H1 (cell line): Measurements from ENCODE around the gene MESD. TPM values are rescaled to one million over a fixed set of nuclear protein-coding genes. Genes with fewer than 3 reads are reported as not detected.

ENCODE experiments used
- CTCF ChIA-PET: fragments of 300-600 bp; sonication (Branson Sonifier 250); formaldehyde crosslinking; loops from one replicate; lab custom pipeline; 2021; ENCODE audit not compliant: partially characterized antibody; lab: Charles Lee
- POLR2A ChIA-PET: fragments of 300-600 bp; sonication (Branson Sonifier 250); formaldehyde crosslinking; loops from one replicate; lab custom pipeline; 2021; ENCODE audit warnings: inconsistent platforms; ENCODE audit not compliant: partially characterized antibody; lab: Charles Lee
- DNase-seq, 2 experiments: peaks; one replicate each; pipeline versions ENCODE4 v3.0.0 to v3.0.0-alpha.2; 2010 to 2022; ENCODE audit warnings: low spot score in 2 of 2, low read depth in 1 of 2, mixed read lengths in 1 of 2
- FAIRE-seq: peaks from 2 replicates; lab custom pipeline; 2011; peaks lifted over from hg19 to GRCh38; lab: Jason Lieb, UNC
- H2AFZ ChIP-seq: 2 replicates; pipeline ENCODE4 v1.8.1; 2012; ENCODE audit warnings: low read length, inconsistent platforms
- H2AK5ac ChIP-seq: 2 replicates; pipeline ENCODE4 v1.6.1; 2013; ENCODE audit warnings: low read depth, low read length
- H2BK120ac ChIP-seq: replicated peaks from 2 replicates; pipeline ENCODE3; 2013; ENCODE audit warnings: low read depth, low read length, inconsistent platforms
- H2BK12ac ChIP-seq: 2 replicates; pipeline ENCODE4 v1.6.1; 2013; ENCODE audit warnings: low read depth, low read length
- H2BK15ac ChIP-seq: 2 replicates; pipeline ENCODE4 v1.6.1; 2013; ENCODE audit warnings: low read length
- H2BK20ac ChIP-seq: 2 replicates; pipeline ENCODE4 v1.6.1; 2013; ENCODE audit warnings: low read length
- H2BK5ac ChIP-seq: 2 replicates; pipeline ENCODE4 v1.6.1; 2013; ENCODE audit warnings: low read depth, low read length
- H3K14ac ChIP-seq: 2 replicates; pipeline ENCODE4 v1.6.1; 2013; ENCODE audit warnings: inconsistent platforms; ENCODE audit not compliant: insufficient read length
- H3K18ac ChIP-seq: 2 replicates; pipeline ENCODE4 v1.6.1; 2013; ENCODE audit warnings: low read length; ENCODE audit errors: extremely low read depth
- H3K23ac ChIP-seq: 2 replicates; pipeline ENCODE4 v1.6.1; 2013; ENCODE audit warnings: inconsistent platforms; ENCODE audit not compliant: insufficient read length
- H3K23me2 ChIP-seq: 2 replicates; pipeline ENCODE4 v1.6.1; 2013; ENCODE audit warnings: low read depth, low read length
- H3K27ac ChIP-seq: 2 replicates; pipeline ENCODE4 v1.6.1; 2011; ENCODE audit warnings: low read depth, low read length, inconsistent platforms
- H3K27me3 ChIP-seq, 4 experiments: replicated peaks in 1 of 4; 1 replicate in 1 of 4; 2 replicates in 3 of 4; pipeline versions ENCODE4 v1.6.1 to v1.8.1; 2011 to 2013; ENCODE audit warnings: low read length in 3 of 4, mild to moderate bottlenecking in 3 of 4, inconsistent platforms in 2 of 4, mixed read lengths in 2 of 4, moderate library complexity in 1 of 4; ENCODE audit not compliant: control insufficient read depth in 3 of 4, insufficient read depth in 3 of 4; ENCODE audit errors: extremely low read depth in 1 of 4
- H3K36me3 ChIP-seq, 4 experiments: 2 replicates each; pipeline versions ENCODE4 v1.6.1 to v1.8.1; 2011 to 2013; ENCODE audit warnings: mild to moderate bottlenecking in 4 of 4, low read length in 3 of 4, moderate library complexity in 2 of 4, control low read depth in 1 of 4, inconsistent platforms in 1 of 4; ENCODE audit not compliant: insufficient read depth in 4 of 4, control insufficient read depth in 2 of 4
- H3K4ac ChIP-seq: replicated peaks from 2 replicates; pipeline ENCODE3; 2013; ENCODE audit warnings: low read length, low read depth, mixed read lengths, inconsistent platforms; ENCODE audit not compliant: insufficient read length
- H3K4me1 ChIP-seq, 4 experiments: replicated peaks in 1 of 4; 1 replicate in 1 of 4; 2 replicates in 3 of 4; pipeline versions ENCODE4 v1.6.1 to v1.8.1; 2011 to 2013; ENCODE audit warnings: low read length in 3 of 4, inconsistent platforms in 2 of 4, mixed read lengths in 1 of 4; ENCODE audit not compliant: insufficient read depth in 4 of 4, control insufficient read depth in 3 of 4
- H3K4me2 ChIP-seq, 2 experiments: 2 replicates each; pipeline versions ENCODE4 v1.6.1 to v1.8.1; 2011 to 2013; ENCODE audit warnings: low read depth in 2 of 2, low read length in 2 of 2, control low read depth in 1 of 2, inconsistent platforms in 1 of 2, mild to moderate bottlenecking in 1 of 2; ENCODE audit not compliant: insufficient read depth in 1 of 2
- H3K4me3 ChIP-seq, 4 experiments: fragments of 200-600, 300-600 bp in 1 of 4; sonication (generic), shearing (Covaris generic), sonication (Bioruptor Twin) in 1 of 4; 2 replicates each; pipeline versions ENCODE4 v1.5.1 to v1.8.1; 2011 to 2016; ENCODE audit warnings: low read length in 4 of 4, low read depth in 3 of 4, control low read depth in 2 of 4, inconsistent platforms in 2 of 4, mild to moderate bottlenecking in 2 of 4, mixed read lengths in 1 of 4, moderate library complexity in 1 of 4; ENCODE audit not compliant: insufficient read depth in 2 of 4; ENCODE audit errors: extremely low read depth in 1 of 4
- H3K56ac ChIP-seq: replicated peaks from 2 replicates; pipeline ENCODE3; 2013; ENCODE audit warnings: low read depth, mild to moderate bottlenecking, mixed read lengths, low read length, inconsistent platforms; ENCODE audit not compliant: insufficient read length
- H3K79me1 ChIP-seq: 2 replicates; pipeline ENCODE4 v1.6.1; 2013; ENCODE audit warnings: low read depth, low read length, control low read depth
- H3K79me2 ChIP-seq, 2 experiments: 2 replicates each; pipeline versions ENCODE4 v1.6.1 to v1.8.1; 2012 to 2013; ENCODE audit warnings: low read length in 2 of 2, mild to moderate bottlenecking in 2 of 2, inconsistent platforms in 1 of 2; ENCODE audit not compliant: insufficient read depth in 2 of 2, control insufficient read depth in 1 of 2
- H3K9ac ChIP-seq, 4 experiments: replicated peaks in 1 of 4; 1 replicate in 1 of 4; 2 replicates in 3 of 4; pipeline versions ENCODE4 v1.6.1 to v1.8.1; 2011 to 2013; ENCODE audit warnings: low read depth in 3 of 4, low read length in 3 of 4, control low read depth in 2 of 4, mild to moderate bottlenecking in 2 of 4, moderate library complexity in 2 of 4, inconsistent platforms in 1 of 4; ENCODE audit errors: extremely low read depth in 1 of 4
- H3K9me3 ChIP-seq, 2 experiments: 2 replicates each; pipeline versions ENCODE4 v1.6.1 to v1.8.1; 2012 to 2013; ENCODE audit warnings: mild to moderate bottlenecking in 2 of 2, moderate library complexity in 2 of 2, control low read depth in 1 of 2, inconsistent platforms in 1 of 2, low read depth in 1 of 2, low read length in 1 of 2, mixed read lengths in 1 of 2; ENCODE audit not compliant: insufficient read depth in 2 of 2
- H4K20me1 ChIP-seq, 2 experiments: replicated peaks in 1 of 2; 2 replicates each; pipeline versions ENCODE3 to v1.8.1; 2011 to 2013; ENCODE audit warnings: inconsistent platforms in 2 of 2, low read length in 2 of 2, mild to moderate bottlenecking in 1 of 2; ENCODE audit not compliant: insufficient read depth in 2 of 2, control insufficient read depth in 1 of 2
- H4K5ac ChIP-seq: 2 replicates; pipeline ENCODE4 v1.6.1; 2013; ENCODE audit warnings: low read length, low read depth, mixed read lengths, inconsistent platforms; ENCODE audit not compliant: insufficient read length
- H4K8ac ChIP-seq: 2 replicates; pipeline ENCODE4 v1.8.0; 2013; ENCODE audit warnings: mild to moderate bottlenecking, moderate library complexity, low read length, inconsistent platforms; ENCODE audit not compliant: insufficient read depth; ENCODE audit errors: extremely low read depth
- H4K91ac ChIP-seq: replicated peaks from 2 replicates; pipeline ENCODE3; 2013; ENCODE audit warnings: low read length, mixed read lengths, inconsistent platforms; ENCODE audit not compliant: insufficient read length
- E2F6 ChIP-seq: IDR thresholded peaks from 2 replicates; pipeline ENCODE4 v1.6.1; 2012; ENCODE audit warnings: inconsistent platforms
- JUND ChIP-seq: IDR thresholded peaks from 2 replicates; pipeline ENCODE4 v1.6.1; 2011; ENCODE audit warnings: mild to moderate bottlenecking, improper control_type of control experiment, low read length
- RAD21 ChIP-seq, 2 experiments: IDR thresholded peaks in 1 of 2; conservative IDR thresholded peaks in 1 of 2; 2 replicates each; pipeline ENCODE4 v1.6.1; 2011; ENCODE audit warnings: low read depth in 2 of 2, low read length in 2 of 2, improper control_type of control experiment in 1 of 2, inconsistent platforms in 1 of 2, mild to moderate bottlenecking in 1 of 2, moderate library complexity in 1 of 2
- WGBS, 2 experiments: shearing (Covaris generic) in 1 of 2; methylation state at CpG; one replicate each; pipeline versions ENCODE4 v1.1.6 to v1.1.7; 2013 to 2015; ENCODE audit warnings: low lambda C conversion rate in 2 of 2, mixed read lengths in 2 of 2, inconsistent platforms in 1 of 2, low coverage in 1 of 2, missing lambda C conversion rate in 1 of 2; ENCODE audit not compliant: insufficient replicate concordance in 2 of 2, insufficient coverage in 1 of 2, insufficient read length in 1 of 2; ENCODE audit errors: extremely low coverage in 1 of 2, missing lambda C conversion rate in 1 of 2; 5-methylcytosine and 5-hydroxymethylcytosine counted together
- polyA plus RNA-seq, 7 experiments: library from polyadenylated mRNA; depleted of rRNA in 3 of 7; stranded (reverse) in 5 of 7; unstranded in 2 of 7; fragments of >200 nt in 5 of 7; fragments of 200-250 nt in 2 of 7; gene quantifications; 1 replicate in 5 of 7; 2 replicates in 1 of 7; 4 replicates in 1 of 7; pipeline versions ENCODE4 v1.2.1 to v1.2.3, GENCODE V29; 2011 to 2013; ENCODE audit warnings: missing spikeins in 2 of 7, mixed read lengths in 2 of 7
- total RNA-seq: library from RNA; stranded (reverse); fragmentation: NEBNext Ultra II Directional; extraction: Animal tissue kit (Norgen Biotek cat#: 25700); gene quantifications from 2 replicates; pipeline ENCODE4 v1.2.1, GENCODE V29; 2021

The MESD gene
- total and polyA plus RNA-seq, 2 of the 8 experiments (the other 6 are each of a cell fraction or from before 2014, with no cell fraction given) = 11.0 to 28.3 TPM

- Histone ChIP-seq H3K79me1 (no peaks in the 10 kb centered on the region), H2BK15ac (no peak overlapping the region), H3K79me2 (no peaks in the 10 kb centered on the region), H4K8ac (no peak overlapping the region), H3K9ac (no peak overlapping the region), H3K4me1 (peaks cover 0 to 2% (median 0%) of the 10 kb centered on the region in 4 experiments; a peak in 1 of 7 replicates), H3K18ac (no peak overlapping the region), H3K23me2 (no peaks in the 10 kb centered on the region; the same call in 1 of the 2 replicates), H4K91ac (no peak overlapping the region), H3K27ac (no peak overlapping the region), H2BK5ac (no peak overlapping the region), H3K9me3 (no peaks in the 10 kb centered on the region), H3K27me3 (no peaks in the 10 kb centered on the region), H2BK12ac (no peak overlapping the region), H3K4ac (no peak overlapping the region), H4K20me1 (no peaks in the 10 kb centered on the region), H3K4me3 (no peak overlapping the region), H3K56ac (no peak overlapping the region), H2BK120ac (no peak overlapping the region), H3K23ac (no peak overlapping the region), H2AFZ (no peak overlapping the region), H2AK5ac (no peak overlapping the region; the same call in 1 of the 2 replicates), H3K14ac (no peak overlapping the region), H3K4me2 (no peak overlapping the region), H2BK20ac (no peak overlapping the region), H4K5ac (no peak overlapping the region), H3K36me3 (no peaks in the 10 kb centered on the region)
- peak; percentile 42 for FAIRE-seq
- ChIA-PET POLR2A (interaction anchor here (0.6 kb wide), 1 partner anchor 94 kb away, joined by 3 read pairs; no protein-coding TSS in a partner anchor), CTCF (interaction anchor here (0.7 to 2.2 kb wide), 13 partner anchors 10 to 498 kb away, joined by 3 to 16 read pairs (median 4); no protein-coding TSS in a partner anchor)
- 92% methylated on average over 3 of the region's 3 CpGs; no CpG with 5 or more reads in 1 of the 2 experiments for WGBS, 2 experiments
- TF ChIP-seq E2F6 (no peak), RAD21 (IDR thresholded peaks at IDR 0.05 in 1 of 2, conservative IDR thresholded peaks at IDR 0.05 in 1 of 2; ENCODE audit: low read depth in 2 of 2, low read length in 2 of 2) (0 out of 4 replicates have a peak, but pooled peaks of 1 of the 2 experiments have one; percentile 3), JUND (0 out of 2 replicates have a peak, but pooled peaks have one; percentile 27)
- no peak for DNase-seq
Observed at GRCh38 chr15:80934761-80935221, 54.8 kb downstream of the MESD start.
